Keratinocyte (primary cell): ENCODE measurements around the gene OBSL1. TPM values are rescaled to one million over a fixed set of nuclear protein-coding genes. Genes with fewer than 3 reads are reported as not detected.
A peak's percentile ranks its signal among the peaks of the same experiment; 100 is the strongest.

Source experiments
- DNase-seq: peaks from one replicate; pipeline ENCODE4 v3.0.0-alpha.2; 2011; ENCODE audit warnings: low read depth, missing footprints, low spot score
- FAIRE-seq: peaks from 2 replicates; lab custom pipeline; 2011; peaks lifted over from hg19 to GRCh38; lab: Jason Lieb, UNC
- H2AFZ ChIP-seq: 2 replicates; pipeline ENCODE4 v1.6.0; 2012; ENCODE audit warnings: low read length, control low read depth, inconsistent platforms; ENCODE audit not compliant: control insufficient read depth
- H3K27ac ChIP-seq: 2 replicates; pipeline ENCODE4 v1.5.1; 2011; ENCODE audit warnings: low read length; ENCODE audit not compliant: control insufficient read depth, insufficient read depth
- H3K27me3 ChIP-seq: 3 replicates; pipeline ENCODE4 v1.6.0; 2011; ENCODE audit warnings: low read length; ENCODE audit not compliant: control insufficient read depth, insufficient read depth; ENCODE audit errors: extremely low read depth
- H3K36me3 ChIP-seq, 2 experiments: 2 replicates in 1 of 2; 3 replicates in 1 of 2; pipeline ENCODE4 v1.5.1; 2011; ENCODE audit warnings: low read length in 2 of 2, mild to moderate bottlenecking in 1 of 2; ENCODE audit not compliant: control insufficient read depth in 2 of 2, insufficient read depth in 2 of 2; ENCODE audit errors: extremely low read depth in 1 of 2
- H3K4me1 ChIP-seq: 3 replicates; pipeline ENCODE4 v1.5.1; 2011; ENCODE audit warnings: low read length; ENCODE audit not compliant: control insufficient read depth, insufficient read depth; ENCODE audit errors: extremely low read depth
- H3K4me2 ChIP-seq: 3 replicates; pipeline ENCODE4 v1.6.0; 2011; ENCODE audit warnings: low read depth, low read length; ENCODE audit not compliant: control insufficient read depth, insufficient read depth; ENCODE audit errors: extremely low read depth
- H3K4me3 ChIP-seq, 3 experiments: fragments of 200-600 bp in 1 of 3; sonication (generic) in 1 of 3; 2 replicates in 2 of 3; 3 replicates in 1 of 3; pipeline ENCODE4 v1.5.1; 2011 to 2016; ENCODE audit warnings: low read length in 3 of 3, mild to moderate bottlenecking in 3 of 3, control low read depth in 2 of 3, inconsistent platforms in 1 of 3, low read depth in 1 of 3, mixed read lengths in 1 of 3, mixed run types in 1 of 3, moderate library complexity in 1 of 3; ENCODE audit not compliant: control insufficient read depth in 2 of 3, insufficient read depth in 2 of 3; ENCODE audit errors: extremely low read depth in 1 of 3
- H3K79me2 ChIP-seq: 2 replicates; pipeline ENCODE4 v1.6.0; 2012; ENCODE audit warnings: low read length; ENCODE audit not compliant: control insufficient read depth, insufficient read depth
- H3K9ac ChIP-seq: 3 replicates; pipeline ENCODE4 v1.6.0; 2011; ENCODE audit warnings: low read length; ENCODE audit not compliant: control insufficient read depth, insufficient read depth; ENCODE audit errors: extremely low read depth
- H3K9me1 ChIP-seq: 3 replicates; pipeline ENCODE4 v1.6.0; 2011; ENCODE audit warnings: low read length; ENCODE audit not compliant: control insufficient read depth, insufficient read depth; ENCODE audit errors: extremely low read depth
- H3K9me3 ChIP-seq: 2 replicates; pipeline ENCODE4 v1.5.1; 2012; ENCODE audit warnings: low read depth, low read length; ENCODE audit not compliant: control insufficient read depth
- H4K20me1 ChIP-seq: 3 replicates; pipeline ENCODE4 v1.6.0; 2011; ENCODE audit warnings: low read length; ENCODE audit not compliant: control insufficient read depth, insufficient read depth; ENCODE audit errors: extremely low read depth
- CTCF ChIP-seq, 3 experiments: IDR thresholded peaks in 1 of 3; conservative IDR thresholded peaks in 1 of 3; optimal IDR thresholded peaks in 1 of 3; 2 replicates in 2 of 3; 3 replicates in 1 of 3; pipeline versions ENCODE3 to v1.5.1; 2011; ENCODE audit warnings: low read length in 3 of 3, mild to moderate bottlenecking in 3 of 3, moderate library complexity in 2 of 3, control low read depth in 1 of 3, inconsistent platforms in 1 of 3; ENCODE audit not compliant: insufficient read depth in 2 of 3; ENCODE audit errors: extremely low read depth in 1 of 3
- EZH2 ChIP-seq: IDR thresholded peaks from one replicate; pipeline ENCODE4 v1.6.1; 2012; ENCODE audit warnings: inconsistent platforms, mild to moderate bottlenecking, low read length, moderate library complexity
- dilution Hi-C: fragments of 300-500 bp; cut with MboI; formaldehyde crosslinking; loops from one replicate; pipeline ENCODE4 v1.7.0; 2020; ENCODE audit warnings: low sequenced_read_pairs; ENCODE audit not compliant: extremely low pct_ligation_motif_present
- polyA plus RNA-seq, 5 experiments: library from polyadenylated mRNA; depleted of rRNA in 3 of 5; stranded (reverse) in 3 of 5; stranded (forward) in 1 of 5; unstranded in 1 of 5; fragments of >200 nt; gene quantifications; 1 replicate in 1 of 5; 2 replicates in 3 of 5; 3 replicates in 1 of 5; pipeline versions ENCODE4 v1.2.1 to v1.2.3, GENCODE V29; 2011 to 2012; ENCODE audit warnings: missing spikeins in 2 of 5, low read depth in 1 of 5, low replicate concordance in 1 of 5

The OBSL1 gene
- polyA plus RNA-seq, 1 donor (not counting 4 experiments of a cell fraction or from before 2014, with no cell fraction given) = 9.3 TPM

- Histone ChIP-seq H3K79me2 (no peaks in the 10 kb centered on the region), H4K20me1 (no peaks in the 10 kb centered on the region), H3K9me3 (no peaks in the 10 kb centered on the region), H3K9ac (no peak overlapping the region), H3K4me1 (no peaks in the 10 kb centered on the region), H3K27me3 (no peaks in the 10 kb centered on the region), H3K4me2 (no peak overlapping the region), H3K36me3 (peaks cover 3 to 14% of the 10 kb centered on the region in 2 experiments), H3K27ac (no peak overlapping the region), H2AFZ (no peak overlapping the region), H3K4me3 (no peak overlapping the region), H3K9me1 (no peaks in the 10 kb centered on the region)
- no peak for FAIRE-seq
- no peak for DNase-seq
- TF ChIP-seq EZH2 (no peak), CTCF (optimal IDR thresholded peaks at IDR 0.05 in 1 of 3, IDR thresholded peaks at IDR 0.05 in 1 of 3, conservative IDR thresholded peaks at IDR 0.05 in 1 of 3; ENCODE audit: extremely low read depth in 1 of 3, insufficient read depth in 2 of 3, low read length in 3 of 3) (peak in 1 of 3 experiments; percentile 17)
- dilution Hi-C loops = no loop called here
These were observed 47.9 kb upstream of the OBSL1 start for GRCh38 chr2:219619235-219619634.

GRCh38 chr2:219618733-219619122 is 47.4 kb upstream of the OBSL1 start:
- Histone ChIP-seq H3K79me2 (no peaks in the 10 kb centered on the region), H3K9me1 (no peaks in the 10 kb centered on the region), H2AFZ (no peak overlapping the region), H3K4me3 (no peak overlapping the region), H3K4me1 (no peaks in the 10 kb centered on the region), H4K20me1 (no peaks in the 10 kb centered on the region), H3K27me3 (no peaks in the 10 kb centered on the region), H3K9me3 (no peaks in the 10 kb centered on the region), H3K36me3 (peaks cover 3 to 14% of the 10 kb centered on the region in 2 experiments), H3K4me2 (no peak overlapping the region), H3K27ac (no peak overlapping the region), H3K9ac (no peak overlapping the region)
- TF ChIP-seq EZH2 (no peak), CTCF (optimal IDR thresholded peaks at IDR 0.05 in 1 of 3, IDR thresholded peaks at IDR 0.05 in 1 of 3, conservative IDR thresholded peaks at IDR 0.05 in 1 of 3; ENCODE audit: extremely low read depth in 1 of 3, insufficient read depth in 2 of 3, low read length in 3 of 3) (no peak)
- no peak for DNase-seq
- FAIRE-seq = no peak
- dilution Hi-C loops = no loop called here
